Measurements from ENCODE around the gene TMEM35A. TPM values are rescaled to one million over a fixed set of nuclear protein-coding genes. Genes with fewer than 3 reads are reported as not detected.

The TMEM35A gene
- total RNA-seq, 1 experiment from 2014 or later = not detected

Other genes with a start within 250 kb of the TMEM35A start
- not detected in 2 replicates for gene NOX1, start 204.5 kb upstream of the TMEM35A start, total RNA-seq (2014; rRNA removed; shearing (Covaris generic))
- 0.10 and 0.12 TPM in 2 replicates for gene XKRX, start 150.0 kb upstream of the TMEM35A start, total RNA-seq (2014; rRNA removed; shearing (Covaris generic))
- gene ARL13A, start 109.2 kb upstream of the TMEM35A start, total RNA-seq (2014; rRNA removed; shearing (Covaris generic)) = not detected in 2 replicates
- 9.5 and 12.7 TPM in 2 replicates for gene TRMT2B, start 26.8 kb upstream of the TMEM35A start, total RNA-seq (2014; rRNA removed; shearing (Covaris generic))
- 27.9 and 32.8 TPM in 2 replicates for gene CENPI, start 19.3 kb downstream of the TMEM35A start, total RNA-seq (2014; rRNA removed; shearing (Covaris generic))
- 0.10 and 0.12 TPM in 2 replicates for gene DRP2, start 140.9 kb downstream of the TMEM35A start, total RNA-seq (2014; rRNA removed; shearing (Covaris generic))
- 0.12 TPM in 1 of 2 replicates, not detected in the other for gene TAF7L, start 212.5 kb downstream of the TMEM35A start, total RNA-seq (2014; rRNA removed; shearing (Covaris generic))